Measurements from ENCODE around the gene NECTIN2. TPM values are rescaled to one million over a fixed set of nuclear protein-coding genes. Genes with fewer than 3 reads are reported as not detected.
A peak's percentile ranks its signal among the peaks of the same experiment; 100 is the strongest.

NECTIN2 gene
- total RNA-seq, 1 experiment from 2014 or later = 61.0 TPM

DNA sequence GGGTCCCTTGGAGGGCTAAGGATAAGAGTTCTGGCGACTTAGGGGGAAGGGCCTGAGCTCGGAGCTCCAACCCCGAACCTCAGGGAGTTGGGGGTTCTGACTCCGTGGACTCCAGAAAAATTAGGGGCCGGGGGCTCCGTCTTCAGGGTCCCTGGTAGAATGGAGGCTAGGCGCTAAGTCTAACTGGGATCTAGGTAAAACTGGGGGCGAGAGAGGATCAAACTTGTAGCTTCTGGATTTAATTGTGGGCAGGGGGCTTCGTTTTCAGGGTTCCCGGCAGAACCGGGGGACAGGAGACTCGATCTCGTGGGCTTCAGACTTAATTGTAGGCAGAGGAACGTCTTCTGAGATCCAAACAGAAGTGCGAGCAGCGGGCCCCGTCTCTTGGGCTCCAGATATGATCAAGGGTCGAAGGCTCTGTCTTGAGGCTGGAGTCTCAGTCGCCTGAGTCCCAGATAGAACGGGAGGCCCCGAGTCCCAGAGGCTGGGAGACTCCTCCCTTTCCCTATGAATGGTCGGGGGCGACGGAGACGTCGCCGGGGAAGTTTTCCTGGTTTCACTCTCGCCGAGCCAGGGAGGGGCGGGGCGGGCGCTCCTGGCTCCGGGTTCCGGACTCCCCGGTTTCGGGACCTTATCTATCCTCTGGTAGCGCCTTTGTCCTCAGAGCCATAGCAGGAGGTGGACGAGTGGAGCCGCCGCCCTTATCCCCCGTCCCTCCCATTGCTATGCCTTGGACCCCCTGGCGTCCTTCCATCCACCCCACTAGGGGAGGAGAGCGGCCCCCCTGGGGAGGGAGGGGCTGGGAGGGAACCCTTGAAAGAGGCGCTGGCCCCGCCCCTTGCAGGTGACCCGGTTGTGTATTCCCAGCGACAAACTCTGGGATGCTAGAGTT is 1.3 kb downstream of the NECTIN2 start:
- peak overlapping the region; percentile 84 for H3K4me3 ChIP-seq (ENCODE audit: low read length)
- no peaks in the 10 kb centered on the region for H4K20me1 ChIP-seq (ENCODE audit: low read length)
- intact Hi-C loops (cut with micrococcal nuclease) = loop anchor here (5.0 to 10.0 kb wide), 3 partner anchors 45 to 273 kb away; partner anchors contain the start of gene TOMM40
- H3F3A ChIP-seq (ENCODE audit: low read length, unreplicated experiment) = no peaks in the 10 kb centered on the region
- H3K9ac ChIP-seq (ENCODE audit: low read length) = peak overlapping the region; percentile 78
- BruUV-seq (replicated peaks) = TSS peak; percentile 88
- POLR2A ChIA-PET (ENCODE audit: unreplicated experiment) = no interaction called here
- H3K27ac ChIP-seq (ENCODE audit: low read length) = peak overlapping the region; percentile 36
- ATAC-seq (peak; percentile 21), DNase-seq (peak; percentile 62)
- CTCF ChIA-PET = no interaction called here
- no peaks in the 10 kb centered on the region for H3K27me3 ChIP-seq (ENCODE audit: low read length)
- H3K9me3 ChIP-seq (ENCODE audit: low read length) = no peaks in the 10 kb centered on the region
- TF ChIP-seq EZH2phosphoT487 (IDR thresholded peaks at IDR 0.05; ENCODE audit: borderline replicate concordance, low read length) (no peak), CTCF (conservative IDR thresholded peaks at IDR 0.05; ENCODE audit: low read depth, low read length) (no peak), EZH2 (IDR thresholded peaks at IDR 0.05; ENCODE audit: low read length, unreplicated experiment) (no peak)
- H3K9me2 ChIP-seq (replicated peaks; ENCODE audit: low read length) = no peaks in the 10 kb centered on the region
- H2AFZ ChIP-seq (ENCODE audit: low read length) = peak overlapping the region; percentile 64
- no peaks in the 10 kb centered on the region for H3K36me3 ChIP-seq (ENCODE audit: low read depth, low read length)
- H3K4me2 ChIP-seq (ENCODE audit: low read length) = peak overlapping the region; percentile 84
- H3K79me2 ChIP-seq (ENCODE audit: low read length) = peaks cover 45% of the 10 kb centered on the region
- peaks cover 14% of the 10 kb centered on the region for H3K4me1 ChIP-seq (ENCODE audit: insufficient read depth, low read length)

DNA sequence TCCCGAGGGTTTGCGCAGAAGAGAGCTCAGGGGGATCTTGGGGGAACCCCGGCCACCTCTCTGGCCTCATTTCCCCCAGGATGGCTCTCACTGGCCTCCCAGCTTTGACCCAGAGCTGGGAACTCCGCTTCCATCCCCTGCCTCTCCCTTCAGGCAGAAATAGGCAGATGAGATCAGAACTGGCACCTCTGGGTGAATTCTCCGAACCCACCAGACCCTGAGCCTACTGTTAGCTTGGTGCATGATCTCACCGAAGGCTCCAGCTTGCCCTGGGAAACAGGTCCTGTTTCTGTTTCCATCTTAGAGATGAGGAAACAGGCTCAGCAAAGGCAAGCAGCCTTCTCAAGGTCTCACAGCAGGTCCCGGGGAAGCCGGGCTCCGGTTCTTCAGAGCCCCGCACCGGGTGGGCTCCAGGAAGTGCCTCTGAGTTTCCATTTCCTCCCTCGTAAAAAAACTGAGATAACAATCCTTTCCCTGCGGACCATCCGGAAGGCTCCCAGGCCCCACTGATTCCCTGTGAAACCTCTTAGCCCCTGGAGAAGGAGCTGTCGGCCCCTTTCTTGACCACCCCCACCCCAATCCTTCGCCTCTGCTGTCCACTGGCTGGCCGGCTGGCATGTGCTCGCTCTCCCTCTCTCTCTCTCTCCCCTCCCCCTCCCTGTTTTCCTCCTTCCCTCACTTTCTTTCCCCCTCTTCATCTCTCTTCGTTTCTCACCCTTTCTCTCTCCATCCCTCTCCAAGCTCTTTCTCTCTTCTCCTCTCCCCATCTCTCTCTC is 2.1 kb downstream of the NECTIN2 start:
- H3K4me1 ChIP-seq (ENCODE audit: insufficient read depth, low read length) = peaks cover 14% of the 10 kb centered on the region
- POLR2A ChIA-PET (ENCODE audit: unreplicated experiment) = interaction anchor here (0.5 kb wide), 1 partner anchor 42 kb away, joined by 3 read pairs; no protein-coding TSS in a partner anchor
- DNase-seq (peak; percentile 30), ATAC-seq (no peak)
- no TSS peak for BruUV-seq (replicated peaks)
- H3K27ac ChIP-seq (ENCODE audit: low read length) = peak overlapping the region; percentile 36
- TF ChIP-seq EZH2phosphoT487 (IDR thresholded peaks at IDR 0.05; ENCODE audit: borderline replicate concordance, low read length) (no peak), EZH2 (IDR thresholded peaks at IDR 0.05; ENCODE audit: low read length, unreplicated experiment) (no peak), CTCF (conservative IDR thresholded peaks at IDR 0.05; ENCODE audit: low read depth, low read length) (no peak)
- peak overlapping the region; percentile 64 for H2AFZ ChIP-seq (ENCODE audit: low read length)
- H3K79me2 ChIP-seq (ENCODE audit: low read length) = peaks cover 45% of the 10 kb centered on the region
- H3K4me3 ChIP-seq (ENCODE audit: low read length) = peak overlapping the region; percentile 84
- H3K9ac ChIP-seq (ENCODE audit: low read length) = peak overlapping the region; percentile 78; the same call in 1 of the 2 replicates
- no peaks in the 10 kb centered on the region for H3K36me3 ChIP-seq (ENCODE audit: low read depth, low read length)
- intact Hi-C loops (cut with micrococcal nuclease) = loop anchor here (5.0 to 10.0 kb wide), 3 partner anchors 44 to 273 kb away; partner anchors contain the start of gene TOMM40
- no peaks in the 10 kb centered on the region for H3F3A ChIP-seq (ENCODE audit: low read length, unreplicated experiment)
- H3K27me3 ChIP-seq (ENCODE audit: low read length) = no peaks in the 10 kb centered on the region
- H3K4me2 ChIP-seq (ENCODE audit: low read length) = peak overlapping the region; percentile 84
- no peaks in the 10 kb centered on the region for H3K9me2 ChIP-seq (replicated peaks; ENCODE audit: low read length)
- H4K20me1 ChIP-seq (ENCODE audit: low read length) = no peaks in the 10 kb centered on the region
- H3K9me3 ChIP-seq (ENCODE audit: low read length) = no peaks in the 10 kb centered on the region
- CTCF ChIA-PET = interaction anchor here (0.8 kb wide), 1 partner anchor 153 kb away, joined by 3 read pairs; no protein-coding TSS in a partner anchor

All from PC-3 (cell line).